HepG2 (cell line): ENCODE results near the gene CTDSP2. TPM values are rescaled to one million over a fixed set of nuclear protein-coding genes. Genes with fewer than 3 reads are reported as not detected.
A peak's percentile ranks its signal among the peaks of the same experiment; 100 is the strongest.

ENCODE experiments used
- AKAP8 ChIP-seq: sonication (generic); formaldehyde crosslinking; IDR thresholded peaks from 2 replicates; pipeline ENCODE4 v1.5.1; 2020; ENCODE audit warnings: mild to moderate bottlenecking, missing genetic modification reagents
- ATF4 ChIP-seq, 2 experiments: fragments of 450-650 bp in 1 of 2; sonication (generic) in 1 of 2; formaldehyde crosslinking; IDR thresholded peaks; 2 replicates each; pipeline versions ENCODE4 v1.5.0 to v1.8.0; 2020 to 2022; ENCODE audit warnings: mild to moderate bottlenecking in 1 of 2, missing genetic modification reagents in 1 of 2
- ATF7-NPFF ChIP-seq: sonication (generic); formaldehyde crosslinking; IDR thresholded peaks from 2 replicates; pipeline ENCODE4 v1.8.1; 2023; ENCODE audit warnings: mild to moderate bottlenecking, low read depth, missing genetic modification reagents, moderate library complexity
- CENPT ChIP-seq: sonication (generic); formaldehyde crosslinking; IDR thresholded peaks from 2 replicates; pipeline ENCODE4 v1.8.0; 2022; ENCODE audit warnings: low read depth, mild to moderate bottlenecking, moderate library complexity, missing genetic modification reagents
- CREB3 ChIP-seq: sonication (generic); formaldehyde crosslinking; IDR thresholded peaks from 2 replicates; pipeline ENCODE4 v1.5.0; 2020; ENCODE audit warnings: missing genetic modification reagents
- HDAC1 ChIP-seq: sonication (generic); formaldehyde crosslinking; IDR thresholded peaks from 2 replicates; pipeline ENCODE4 v1.5.1; 2020; ENCODE audit warnings: mild to moderate bottlenecking, missing genetic modification reagents
- KDM3A ChIP-seq: IDR thresholded peaks from 2 replicates; pipeline ENCODE4 v1.6.1; 2018; ENCODE audit warnings: low read depth, missing compliant biosample characterization
- MTF2 ChIP-seq: sonication (generic); formaldehyde crosslinking; IDR thresholded peaks from 2 replicates; pipeline ENCODE4 v1.5.0; 2020; ENCODE audit warnings: missing genetic modification reagents, borderline replicate concordance
- PRPF4 ChIP-seq: fragments of 200-400 bp; formaldehyde crosslinking; IDR thresholded peaks from 2 replicates; pipeline ENCODE4 v1.6.1; 2016; ENCODE audit warnings: low read length, low read depth; ENCODE audit not compliant: poor library complexity, severe bottlenecking
- REL ChIP-seq: sonication (generic); formaldehyde crosslinking; conservative IDR thresholded peaks from 2 replicates; pipeline ENCODE4 v1.8.0; 2022; ENCODE audit warnings: mild to moderate bottlenecking, missing genetic modification reagents, moderate library complexity
- REPIN1 ChIP-seq: sonication (generic); formaldehyde crosslinking; IDR thresholded peaks from 2 replicates; pipeline ENCODE4 v1.8.0; 2022; ENCODE audit warnings: missing genetic modification reagents, low read depth, mild to moderate bottlenecking, borderline replicate concordance
- TEAD2 ChIP-seq: sonication (generic); formaldehyde crosslinking; IDR thresholded peaks from 2 replicates; pipeline ENCODE4 v1.9.0; 2021; ENCODE audit warnings: missing genetic modification reagents
- THAP9 ChIP-seq: sonication (generic); formaldehyde crosslinking; IDR thresholded peaks from 2 replicates; pipeline ENCODE4; 2020; ENCODE audit warnings: missing genetic modification reagents, mild to moderate bottlenecking, borderline replicate concordance
- TMF1 ChIP-seq: sonication (generic); formaldehyde crosslinking; IDR thresholded peaks from 2 replicates; pipeline ENCODE4 v1.8.1; 2022; ENCODE audit warnings: low read depth, missing genetic modification reagents
- ZNF138 ChIP-seq: sonication (generic); formaldehyde crosslinking; IDR thresholded peaks from 2 replicates; pipeline ENCODE4 v1.5.0; 2020; ENCODE audit warnings: mild to moderate bottlenecking, low read depth, missing genetic modification reagents
- ZNF207 ChIP-seq: fragments of 450-650 bp; IDR thresholded peaks from 2 replicates; pipeline ENCODE4 v1.6.1; 2016; ENCODE audit warnings: antibody characterized with exemption, borderline replicate concordance
- ZNF3 ChIP-seq: IDR thresholded peaks from 2 replicates; pipeline ENCODE4 v1.7.0; 2017; ENCODE audit warnings: inconsistent platforms
- ZNF317 ChIP-seq: sonication (generic); formaldehyde crosslinking; IDR thresholded peaks from 2 replicates; pipeline ENCODE4 v1.5.0; 2020; ENCODE audit warnings: mild to moderate bottlenecking, missing genetic modification reagents
- ZNF432 ChIP-seq: sonication (generic); formaldehyde crosslinking; IDR thresholded peaks from 2 replicates; pipeline ENCODE4 v1.5.0; 2020; ENCODE audit warnings: missing genetic modification reagents, mild to moderate bottlenecking, borderline replicate concordance
- ZNF639 ChIP-seq: conservative IDR thresholded peaks from 2 replicates; pipeline ENCODE4 v1.6.1; 2018; ENCODE audit warnings: missing genetic modification reagents
- ZNF780A ChIP-seq: sonication (generic); formaldehyde crosslinking; IDR thresholded peaks from 2 replicates; pipeline ENCODE4 v1.8.0; 2022; ENCODE audit warnings: mild to moderate bottlenecking, missing genetic modification reagents, moderate library complexity
- ZNF782 ChIP-seq: sonication (generic); formaldehyde crosslinking; IDR thresholded peaks from 2 replicates; pipeline ENCODE4 v1.4.0; 2020; ENCODE audit warnings: missing genetic modification reagents, mild to moderate bottlenecking, borderline replicate concordance
- ZNF850 ChIP-seq: sonication (generic); formaldehyde crosslinking; conservative IDR thresholded peaks from 2 replicates; pipeline ENCODE4 v1.9.0; 2021; ENCODE audit warnings: mild to moderate bottlenecking, missing genetic modification reagents
- ZSCAN12 ChIP-seq: sonication (generic); formaldehyde crosslinking; IDR thresholded peaks from 2 replicates; pipeline ENCODE4 v1.9.0; 2021; ENCODE audit warnings: mild to moderate bottlenecking, missing genetic modification reagents
- ZSCAN29 ChIP-seq: sonication (generic); formaldehyde crosslinking; conservative IDR thresholded peaks from 2 replicates; pipeline ENCODE4 v1.4.0; 2020; ENCODE audit warnings: mild to moderate bottlenecking, missing genetic modification reagents
- polyA plus RNA-seq, 8 experiments: library from polyadenylated mRNA; depleted of rRNA in 3 of 8; stranded (reverse) in 7 of 8; unstranded in 1 of 8; fragments of >200 nt; fragmentation: Illumina TruSeq in 4 of 8; extraction: Trizol in 4 of 8; gene quantifications; 2 replicates each; pipeline versions ENCODE4 v1.2.1 to v1.2.3, GENCODE V29; 2011 to 2016; ENCODE audit warnings: low read depth in 4 of 8, missing spikeins in 1 of 8, mixed read lengths in 1 of 8; ENCODE audit not compliant: insufficient read depth in 1 of 8
- total RNA-seq, 5 experiments: library from RNA; depleted of rRNA; stranded (reverse); fragments of >200 nt; fragmentation: Illumina TruSeq; extraction: Trizol; gene quantifications; 2 replicates each; pipeline ENCODE4 v1.2.3, GENCODE V29; 2016; ENCODE audit warnings: low read depth in 1 of 5

CTDSP2 gene
- total and polyA plus RNA-seq, 2 of the 13 experiments (the other 11 are each of a cell fraction or from before 2014, with no cell fraction given): 38.1 to 82.5 TPM

- TF ChIP-seq MTF2 (CRISPR knock-in tag) (0 out of 2 replicates have a peak, but pooled peaks have one; percentile 47), ZNF780A (CRISPR knock-in tag) (peak; percentile 65; the same call in 1 of the 2 replicates), ATF4 (CRISPR knock-in tag; IDR thresholded peaks at IDR 0.05) (peak in 1 of 2 experiments; percentile 72; a peak in 2 of 4 replicates), KDM3A (CRISPR knock-in tag) (peak; percentile 53; the same call in 1 of the 2 replicates), ATF7-NPFF (CRISPR knock-in tag) (peak; percentile 79), TEAD2 (CRISPR knock-in tag) (no peak), ZNF432 (no peak), PRPF4 (no peak), CENPT (CRISPR knock-in tag) (no peak), TMF1 (CRISPR knock-in tag) (0 out of 2 replicates have a peak, but pooled peaks have one; percentile 33), ZNF782 (peak; percentile 97), CREB3 (CRISPR knock-in tag) (no peak), ZNF207 (no peak), ZNF639 (CRISPR knock-in tag) (0 out of 2 replicates have a peak, but pooled peaks have one; percentile 70), ZNF138 (CRISPR knock-in tag) (peak; percentile 81; the same call in 1 of the 2 replicates), REL (CRISPR knock-in tag) (peak; percentile 85; the same call in 1 of the 2 replicates), AKAP8 (CRISPR knock-in tag) (peak; percentile 59), ZNF317 (CRISPR knock-in tag) (no peak; the same call in 1 of the 2 replicates), ZNF3 (CRISPR knock-in tag) (peak; percentile 41; the same call in 1 of the 2 replicates), REPIN1 (CRISPR knock-in tag) (peak; percentile 98), HDAC1 (CRISPR knock-in tag) (peak; percentile 97), THAP9 (CRISPR knock-in tag) (peak; percentile 88; the same call in 1 of the 2 replicates), ZSCAN29 (peak; percentile 76), ZSCAN12 (CRISPR knock-in tag) (0 out of 2 replicates have a peak, but pooled peaks have one; percentile 23), ZNF850 (no peak)
These were observed 74.6 kb downstream of the CTDSP2 start, which contains the start of gene METTL1 (continued) for GRCh38 chr12:57771873-57772428.
